ENCODE results near the gene TPCN2.

TPCN2 gene

GRCh38 chr11:69121021-69121420 is 72.3 kb downstream of the TPCN2 start:
- no peak for TF ChIP-seq MYC (IDR thresholded peaks at IDR 0.05; ENCODE audit: low read depth, low read length)
- no peak for TF ChIP-seq CTCF (IDR thresholded peaks at IDR 0.05; ENCODE audit: low read depth, low read length)
- no peak for TF ChIP-seq POLR2A (IDR thresholded peaks at IDR 0.05; ENCODE audit: extremely low read depth, insufficient read length)
- no peak for TF ChIP-seq MAX (IDR thresholded peaks at IDR 0.05; ENCODE audit: low read depth, low read length)
- no peak overlapping the region for H3K4me3 ChIP-seq (ENCODE audit: low read depth, low read length)
- no peak for DNase-seq (ENCODE audit: low read depth)

- TF ChIP-seq CTCF (IDR thresholded peaks at IDR 0.05; ENCODE audit: low read depth, low read length) (no peak), MYC (IDR thresholded peaks at IDR 0.05; ENCODE audit: low read depth, low read length) (no peak), POLR2A (IDR thresholded peaks at IDR 0.05; ENCODE audit: extremely low read depth, insufficient read length) (no peak), MAX (IDR thresholded peaks at IDR 0.05; ENCODE audit: low read depth, low read length) (no peak)
- no peak overlapping the region for H3K4me3 ChIP-seq (ENCODE audit: low read depth, low read length)
Measured at GRCh38 chr11:69121621-69122325, 73.0 kb downstream of the TPCN2 start.

GRCh38 chr11:69122326-69122629 is 73.5 kb downstream of the TPCN2 start:
- no peak for DNase-seq (ENCODE audit: low read depth)
- no peak for TF ChIP-seq MAX (IDR thresholded peaks at IDR 0.05; ENCODE audit: low read depth, low read length)
- no peak overlapping the region for H3K4me3 ChIP-seq (ENCODE audit: low read depth, low read length)

More at GRCh38 chr11:69121621-69122325, 73.0 kb downstream of the TPCN2 start:
- DNase-seq (ENCODE audit: low read depth): no peak

- DNase-seq (ENCODE audit: low read depth): peak; percentile 26
- no peak overlapping the region for H3K4me3 ChIP-seq (ENCODE audit: low read depth, low read length)
- TF ChIP-seq MYC (IDR thresholded peaks at IDR 0.05; ENCODE audit: low read depth, low read length) (no peak), POLR2A (IDR thresholded peaks at IDR 0.05; ENCODE audit: extremely low read depth, insufficient read length) (no peak), CTCF (IDR thresholded peaks at IDR 0.05; ENCODE audit: low read depth, low read length) (no peak), MAX (IDR thresholded peaks at IDR 0.05; ENCODE audit: low read depth, low read length) (no peak)
Measured at GRCh38 chr11:69122630-69123431, 74.1 kb downstream of the TPCN2 start.

GRCh38 chr11:69123593-69124545 is 75.1 kb downstream of the TPCN2 start:
- DNase-seq (ENCODE audit: low read depth): no peak
- TF ChIP-seq MYC (IDR thresholded peaks at IDR 0.05; ENCODE audit: low read depth, low read length): no peak
- no peak for TF ChIP-seq POLR2A (IDR thresholded peaks at IDR 0.05; ENCODE audit: extremely low read depth, insufficient read length)
- TF ChIP-seq MAX (IDR thresholded peaks at IDR 0.05; ENCODE audit: low read depth, low read length): no peak
- no peak for TF ChIP-seq CTCF (IDR thresholded peaks at IDR 0.05; ENCODE audit: low read depth, low read length)
- no peak overlapping the region for H3K4me3 ChIP-seq (ENCODE audit: low read depth, low read length)
